Ovary (tissue), 3 donors: ENCODE measurements around the gene APBB1.

Experiments used
- CTCF ChIP-seq, 3 donors: fragments of 450-650 bp in 2 of 3; fragments of 200-600 bp in 1 of 3; IDR thresholded peaks; one replicate each; pipeline versions ENCODE4 v1.5.1 to v1.8.0; 2016 to 2022; ENCODE audit warnings: antibody characterized with exemption in 3 of 3, mild to moderate bottlenecking in 1 of 3
- EP300 ChIP-seq: sonication (generic); formaldehyde crosslinking; IDR thresholded peaks from one replicate; pipeline ENCODE4 v1.6.1; 2017; ENCODE audit warnings: antibody characterized with exemption
- POLR2A ChIP-seq: fragments of 450-650 bp; IDR thresholded peaks from one replicate; pipeline ENCODE4 v1.6.1; 2017; ENCODE audit warnings: antibody characterized with exemption, mild to moderate bottlenecking, moderate library complexity
- donor health status: DM: no; HTN: no; CAD: no.

DNA sequence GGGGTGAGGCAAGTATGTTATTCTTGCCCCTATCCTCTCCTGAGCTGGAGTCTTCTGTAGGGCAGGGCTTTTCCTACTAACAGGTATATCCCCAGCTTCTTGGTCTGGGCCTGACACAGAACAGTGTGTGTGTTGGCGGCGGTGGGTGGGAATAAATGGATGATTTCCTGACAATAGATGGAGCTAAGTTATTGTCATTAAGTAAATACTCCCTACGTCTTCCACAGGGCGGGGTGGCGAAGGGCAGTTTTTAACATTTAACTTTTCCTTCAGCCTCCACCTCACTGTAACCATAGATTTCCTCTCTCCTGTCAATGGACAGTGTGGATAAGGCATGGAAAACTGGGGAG is 40.3 kb downstream of the APBB1 start:
- no peak for TF ChIP-seq CTCF (IDR thresholded peaks at IDR 0.05)
- TF ChIP-seq POLR2A: no peak
- no peak for TF ChIP-seq EP300
